Ascending aorta (tissue), 2 donors: ENCODE results near the gene MAT2A. TPM values are rescaled to one million over a fixed set of nuclear protein-coding genes. Genes with fewer than 3 reads are reported as not detected.
A peak's percentile ranks its signal among the peaks of the same experiment; 100 is the strongest.

Experiments
- DNase-seq, 2 donors: peaks; one replicate each; pipeline ENCODE4 v3.0.0-alpha.2; 2019; ENCODE audit warnings: low spot score in 2 of 2
- H3K27ac ChIP-seq, 2 donors: fragments of 200-600 bp; sonication (generic); one replicate each; pipeline ENCODE4 v1.5.1; 2016 to 2017; ENCODE audit warnings: mild to moderate bottlenecking in 1 of 2
- H3K27me3 ChIP-seq: fragments of 200-600 bp; sonication (generic); one replicate; pipeline ENCODE4 v1.5.1; 2017
- H3K36me3 ChIP-seq, 2 donors: fragments of 200-600 bp; sonication (generic); one replicate each; pipeline ENCODE4 v1.5.1; 2016
- H3K4me1 ChIP-seq, 2 donors: fragments of 200-600 bp; sonication (generic); one replicate each; pipeline ENCODE4 v1.5.1; 2016 to 2017; ENCODE audit warnings: mild to moderate bottlenecking in 1 of 2
- H3K4me3 ChIP-seq, 2 donors: fragments of 200-600 bp; sonication (generic); one replicate each; pipeline ENCODE4 v1.5.1; 2016 to 2017; ENCODE audit warnings: mild to moderate bottlenecking in 1 of 2
- H3K9me3 ChIP-seq, 2 donors: fragments of 200-600 bp; sonication (generic); one replicate each; pipeline ENCODE4 v1.5.1; 2016
- intact Hi-C: fragments of 100-400 bp; cut with DNase I; formaldehyde crosslinking; loops from one replicate; pipeline ENCODE4 v1.15.1; 2023
- total RNA-seq: library from RNA; depleted of rRNA; stranded (reverse); fragments of >200 nt; gene quantifications from one replicate; pipeline ENCODE4 v1.1.0, GENCODE V29; 2016
- TF ChIP-seq, protein P1 (sequence below), 3 experiments: fragments of 200-600 bp in 2 of 3; fragments of 450-650 bp in 1 of 3; sonication (generic) in 2 of 3; IDR thresholded peaks; one replicate each; pipeline ENCODE4 v1.5.1; 2016 to 2019; ENCODE audit warnings: antibody characterized with exemption in 3 of 3, mild to moderate bottlenecking in 1 of 3, moderate library complexity in 1 of 3

Gene MAT2A
- total RNA-seq, 1 donor from 2014 or later = 91.7 TPM

DNA sequence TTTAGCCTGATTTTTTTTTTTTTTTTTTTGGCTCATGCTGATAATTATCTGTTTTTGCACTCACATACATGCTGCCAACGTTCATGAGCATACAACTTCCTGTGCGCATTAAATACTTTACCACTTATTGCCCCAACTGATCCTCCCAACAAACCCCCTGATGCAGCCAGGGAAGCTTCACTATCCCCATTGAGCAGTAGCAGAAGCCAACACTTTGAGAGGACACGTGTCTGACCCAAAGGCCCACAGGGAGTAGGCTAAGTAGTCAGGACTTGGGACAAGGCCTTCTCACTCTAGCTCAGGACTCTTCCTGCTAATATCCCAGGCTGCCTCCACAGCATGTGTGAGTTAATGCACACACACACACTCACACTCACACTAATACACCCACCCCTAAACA lies 36.2 kb upstream of the MAT2A start:
- Histone ChIP-seq H3K27me3 (no peaks in the 10 kb centered on the region), H3K27ac (no peak overlapping the region), H3K36me3 (no peaks in the 10 kb centered on the region), H3K9me3 (no peaks in the 10 kb centered on the region), H3K4me1 (peaks cover 0 to 17% of the 10 kb centered on the region in 2 donors), H3K4me3 (no peak overlapping the region)
- TF ChIP-seq, protein P1, sequence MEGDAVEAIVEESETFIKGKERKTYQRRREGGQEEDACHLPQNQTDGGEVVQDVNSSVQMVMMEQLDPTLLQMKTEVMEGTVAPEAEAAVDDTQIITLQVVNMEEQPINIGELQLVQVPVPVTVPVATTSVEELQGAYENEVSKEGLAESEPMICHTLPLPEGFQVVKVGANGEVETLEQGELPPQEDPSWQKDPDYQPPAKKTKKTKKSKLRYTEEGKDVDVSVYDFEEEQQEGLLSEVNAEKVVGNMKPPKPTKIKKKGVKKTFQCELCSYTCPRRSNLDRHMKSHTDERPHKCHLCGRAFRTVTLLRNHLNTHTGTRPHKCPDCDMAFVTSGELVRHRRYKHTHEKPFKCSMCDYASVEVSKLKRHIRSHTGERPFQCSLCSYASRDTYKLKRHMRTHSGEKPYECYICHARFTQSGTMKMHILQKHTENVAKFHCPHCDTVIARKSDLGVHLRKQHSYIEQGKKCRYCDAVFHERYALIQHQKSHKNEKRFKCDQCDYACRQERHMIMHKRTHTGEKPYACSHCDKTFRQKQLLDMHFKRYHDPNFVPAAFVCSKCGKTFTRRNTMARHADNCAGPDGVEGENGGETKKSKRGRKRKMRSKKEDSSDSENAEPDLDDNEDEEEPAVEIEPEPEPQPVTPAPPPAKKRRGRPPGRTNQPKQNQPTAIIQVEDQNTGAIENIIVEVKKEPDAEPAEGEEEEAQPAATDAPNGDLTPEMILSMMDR (IDR thresholded peaks at IDR 0.05) = no peak
- intact Hi-C loops = no loop called here
- no peak for DNase-seq

DNA sequence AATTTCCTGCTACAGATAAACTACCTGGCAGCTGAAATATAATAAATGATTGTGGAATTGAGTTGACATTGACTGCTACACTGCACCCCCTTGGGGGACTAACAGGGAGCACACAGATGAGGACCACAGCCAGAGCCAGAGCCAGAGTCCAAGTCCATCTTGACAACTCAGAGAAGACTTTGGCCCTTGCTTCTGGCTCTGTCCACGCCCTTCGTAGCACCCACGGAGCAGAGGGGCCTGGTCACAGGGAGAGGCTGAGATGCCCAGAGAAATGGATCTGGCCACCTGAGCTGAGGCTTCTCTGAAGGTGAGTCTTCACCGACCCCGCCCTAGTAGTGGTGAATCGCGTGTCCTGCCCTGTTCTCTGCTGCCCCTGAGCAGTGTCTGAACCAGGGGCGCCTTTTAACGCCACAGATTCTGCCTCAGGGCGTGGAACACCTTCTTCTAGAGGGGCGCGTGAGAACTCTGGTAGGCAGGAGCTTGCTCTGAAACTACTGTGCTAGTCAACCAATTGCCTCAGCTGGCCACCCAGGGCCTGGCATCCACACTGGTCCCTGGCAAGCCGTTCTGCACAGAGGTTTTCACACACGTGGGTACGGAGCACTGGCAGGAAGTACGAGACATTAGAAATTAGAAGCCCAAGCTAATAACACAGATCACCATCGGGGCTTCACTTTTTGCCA lies 35.7 kb upstream of the MAT2A start:
- no peak overlapping the region for H3K4me3 ChIP-seq
- intact Hi-C loops = no loop called here
- no peaks in the 10 kb centered on the region for H3K27me3 ChIP-seq
- H3K4me1 ChIP-seq = peaks cover 0 to 17% of the 10 kb centered on the region in 2 donors
- no peaks in the 10 kb centered on the region for H3K36me3 ChIP-seq
- DNase-seq = no peak
- H3K9me3 ChIP-seq = no peaks in the 10 kb centered on the region
- TF ChIP-seq, protein P1 (IDR thresholded peaks at IDR 0.05) = no peak
- no peak overlapping the region for H3K27ac ChIP-seq

DNA sequence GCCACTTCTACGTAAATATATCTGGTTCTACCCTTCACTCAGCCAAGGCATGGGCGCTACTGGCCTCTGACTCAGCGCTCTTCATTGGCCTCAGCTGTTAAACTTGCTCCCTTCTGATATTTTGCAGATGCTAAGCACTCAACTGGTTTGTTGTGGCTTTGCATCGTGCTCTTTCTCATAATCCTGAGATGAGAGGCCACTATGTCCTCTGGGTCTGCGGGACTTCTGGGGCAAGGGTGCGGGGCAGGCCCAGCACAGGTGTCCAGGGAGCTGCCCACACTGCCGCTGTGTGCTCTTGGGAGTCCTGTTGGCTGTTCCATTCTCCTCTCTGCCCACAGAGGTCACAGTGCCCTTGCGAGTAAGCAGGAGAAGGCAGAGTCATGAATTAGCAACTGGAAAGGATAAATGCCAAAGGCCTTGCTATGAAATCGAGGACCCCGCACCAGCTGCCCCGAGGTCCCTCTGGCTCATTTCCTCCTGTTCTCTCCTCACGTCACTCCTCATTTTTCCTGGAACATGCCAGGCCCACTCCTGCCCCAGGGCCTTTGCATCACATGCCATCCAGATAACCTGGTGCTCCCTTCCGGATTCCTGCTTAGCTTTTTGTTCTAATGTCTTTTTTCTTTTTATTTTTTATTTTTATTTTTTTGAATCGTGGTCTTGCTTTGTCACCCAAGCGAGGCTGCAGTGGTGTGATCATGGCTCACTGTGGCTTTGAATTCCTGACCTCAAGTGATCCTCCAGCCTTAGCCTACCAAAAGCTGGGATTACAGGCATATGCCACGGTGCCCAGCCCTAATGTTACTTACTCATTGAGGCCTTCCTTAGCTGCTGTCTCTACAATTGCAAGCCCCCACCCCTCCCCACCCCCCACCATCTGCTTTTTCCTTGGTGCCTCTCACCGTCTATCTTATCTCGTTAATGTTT lies 34.9 kb upstream of the MAT2A start:
- DNase-seq = no peak
- H3K4me1 ChIP-seq = peaks cover 0 to 13% of the 10 kb centered on the region in 2 donors
- H3K27me3 ChIP-seq = no peaks in the 10 kb centered on the region
- H3K9me3 ChIP-seq = no peaks in the 10 kb centered on the region
- intact Hi-C loops = loop anchor here (2.0 kb wide), 1 partner anchor 31 kb away; no protein-coding TSS in a partner anchor
- no peak overlapping the region for H3K4me3 ChIP-seq
- no peaks in the 10 kb centered on the region for H3K36me3 ChIP-seq
- TF ChIP-seq, protein P1 (IDR thresholded peaks at IDR 0.05) = no peak
- H3K27ac ChIP-seq = peak overlapping the region; percentile 26 to 39

DNA sequence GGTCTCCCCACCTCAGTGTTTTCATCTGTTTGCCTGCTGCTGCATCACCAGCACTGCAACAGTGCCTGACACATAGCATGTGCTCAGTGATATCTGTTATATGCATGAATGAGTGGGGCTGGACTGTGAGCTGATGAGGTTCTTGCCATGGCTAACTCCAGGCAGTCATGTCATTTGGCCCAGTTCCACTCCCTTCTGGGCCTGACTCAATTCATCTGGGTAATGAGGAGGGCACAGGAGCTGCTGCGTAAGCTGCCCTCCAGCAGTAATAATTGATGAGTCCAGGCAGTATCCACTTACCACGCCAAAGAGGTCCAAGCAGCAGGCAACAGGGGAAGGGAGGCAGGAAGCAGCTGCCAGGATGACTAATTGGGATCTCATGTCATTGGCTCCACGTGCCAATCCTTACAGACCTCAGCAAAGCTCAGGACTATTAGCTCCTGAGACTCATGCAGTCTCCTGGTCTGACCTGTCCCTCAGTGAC lies 34.1 kb upstream of the MAT2A start:
- Histone ChIP-seq H3K27me3 (no peaks in the 10 kb centered on the region), H3K4me1 (peaks cover 0 to 10% of the 10 kb centered on the region in 2 donors), H3K36me3 (no peaks in the 10 kb centered on the region), H3K9me3 (no peaks in the 10 kb centered on the region), H3K27ac (peak overlapping the region; percentile 26 to 39), H3K4me3 (no peak overlapping the region)
- peak; percentile 53 to 85 for DNase-seq
- intact Hi-C loops = loop anchor here (2.0 kb wide), 1 partner anchor 30 kb away; no protein-coding TSS in a partner anchor
- TF ChIP-seq, protein P1 (IDR thresholded peaks at IDR 0.05) = no peak

DNA sequence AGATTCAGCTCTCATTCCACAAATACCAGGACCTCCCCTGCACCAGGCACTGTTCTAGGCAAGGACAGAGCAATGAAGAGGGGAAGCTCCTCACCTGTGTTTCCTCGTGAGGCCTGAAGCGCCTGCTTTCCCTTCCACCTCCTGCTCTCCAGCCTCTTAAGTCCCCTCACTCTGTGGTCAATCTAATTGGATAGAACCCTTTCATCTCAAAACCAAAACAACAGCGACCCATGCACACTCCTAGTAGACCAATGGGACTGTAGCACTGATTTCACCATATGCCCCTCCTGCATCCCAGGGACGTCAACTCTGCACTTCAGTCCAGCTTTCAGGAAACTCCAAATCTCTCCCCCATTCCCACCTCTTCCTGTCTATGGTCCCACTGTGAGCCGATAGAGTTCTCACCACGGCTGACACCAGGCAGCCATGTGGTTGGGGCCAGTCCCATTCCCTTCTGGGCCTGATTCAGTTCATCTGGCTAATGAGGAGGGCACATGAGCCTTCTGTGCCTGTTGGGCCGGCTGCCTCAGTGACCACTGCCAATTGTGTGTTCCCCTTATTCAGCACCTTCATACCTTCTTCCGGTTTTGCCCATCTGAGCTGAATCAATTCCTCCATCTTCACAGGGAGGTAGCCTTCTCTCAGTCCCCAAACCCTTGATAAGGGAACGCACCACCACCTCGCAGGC lies 33.3 kb upstream of the MAT2A start:
- TF ChIP-seq, protein P1 (IDR thresholded peaks at IDR 0.05) = no peak
- H3K27ac ChIP-seq = peak overlapping the region; percentile 26 to 39
- no peak overlapping the region for H3K4me3 ChIP-seq
- H3K36me3 ChIP-seq = no peaks in the 10 kb centered on the region
- no peaks in the 10 kb centered on the region for H3K27me3 ChIP-seq
- DNase-seq = no peak
- intact Hi-C loops = loop anchor here (2.0 kb wide), 1 partner anchor 29 kb away; no protein-coding TSS in a partner anchor
- H3K9me3 ChIP-seq = no peaks in the 10 kb centered on the region
- H3K4me1 ChIP-seq = peaks cover 0 to 10% of the 10 kb centered on the region in 2 donors
